GM12892 (cell line): ENCODE data around the gene ID2.

Experiments used
- DNase-seq: peaks from one replicate; pipeline ENCODE4 v3.0.0; 2011; ENCODE audit not compliant: insufficient read length
- FAIRE-seq: peaks from 2 replicates; lab custom pipeline; 2011; peaks lifted over from hg19 to GRCh38; lab: Jason Lieb, UNC
- POLR2A ChIP-seq: IDR thresholded peaks from 2 replicates; pipeline ENCODE4 v1.6.1; 2011; ENCODE audit warnings: low read depth, low read length, control low read depth
- POLR2AphosphoS5 ChIP-seq: IDR thresholded peaks from 2 replicates; pipeline ENCODE4 v1.6.1; 2011; ENCODE audit warnings: low read depth, low read length, control low read depth
- TAF1 ChIP-seq: IDR thresholded peaks from 2 replicates; pipeline ENCODE4 v1.6.1; 2011; ENCODE audit warnings: low read depth, mild to moderate bottlenecking, control low read depth, low read length, borderline replicate concordance

ID2 gene

GRCh38 chr2:8661736-8662135 is 20.1 kb upstream of the ID2 start:
- FAIRE-seq (no peak), DNase-seq (no peak)
- no peak for TF ChIP-seq TAF1
- TF ChIP-seq POLR2A: no peak
- TF ChIP-seq POLR2AphosphoS5: no peak

- no peak for DNase-seq
- TF ChIP-seq TAF1 (no peak), POLR2A (no peak)
- no peak for FAIRE-seq
Observed at GRCh38 chr2:8662239-8662879, 19.5 kb upstream of the ID2 start.

- DNase-seq (no peak), FAIRE-seq (no peak)
- no peak for TF ChIP-seq POLR2AphosphoS5
- no peak for TF ChIP-seq POLR2A
- no peak for TF ChIP-seq TAF1
Observed at GRCh38 chr2:8663997-8664396, 17.9 kb upstream of the ID2 start.

- DNase-seq (no peak), FAIRE-seq (no peak)
- TF ChIP-seq POLR2A (no peak), POLR2AphosphoS5 (no peak), TAF1 (no peak)
Observed at GRCh38 chr2:8666581-8666980, 15.3 kb upstream of the ID2 start.

- TF ChIP-seq POLR2A (no peak), TAF1 (no peak), POLR2AphosphoS5 (no peak)
- FAIRE-seq: no peak
- no peak for DNase-seq
Observed at GRCh38 chr2:8667896-8668512, 13.9 kb upstream of the ID2 start.

GRCh38 chr2:8669157-8669817 is 12.6 kb upstream of the ID2 start:
- TF ChIP-seq POLR2A: no peak
- TF ChIP-seq POLR2AphosphoS5: no peak
- TF ChIP-seq TAF1: no peak
- DNase-seq (no peak), FAIRE-seq (no peak)

- FAIRE-seq: no peak
- TF ChIP-seq TAF1: no peak
- no peak for TF ChIP-seq POLR2A
- TF ChIP-seq POLR2AphosphoS5: no peak
Observed at GRCh38 chr2:8670580-8670979, 11.3 kb upstream of the ID2 start.

GRCh38 chr2:8671176-8671575 is 10.7 kb upstream of the ID2 start:
- DNase-seq: no peak
- no peak for FAIRE-seq
- TF ChIP-seq POLR2A (no peak), POLR2AphosphoS5 (no peak), TAF1 (no peak)

More at GRCh38 chr2:8670580-8670979, 11.3 kb upstream of the ID2 start:
- no peak for DNase-seq

- FAIRE-seq (no peak), DNase-seq (no peak)
- TF ChIP-seq POLR2AphosphoS5 (no peak), POLR2A (no peak), TAF1 (no peak)
Observed at GRCh38 chr2:8671802-8672201, 10.1 kb upstream of the ID2 start.

GRCh38 chr2:8672940-8673339 is 8.9 kb upstream of the ID2 start:
- TF ChIP-seq POLR2AphosphoS5 (no peak), TAF1 (no peak), POLR2A (no peak)
- DNase-seq (no peak), FAIRE-seq (no peak)

GRCh38 chr2:8673381-8673780 is 8.5 kb upstream of the ID2 start:
- no peak for FAIRE-seq
- no peak for DNase-seq
- TF ChIP-seq POLR2A (no peak), POLR2AphosphoS5 (no peak), TAF1 (no peak)
